ENCODE data around the gene RPL3. TPM values are rescaled to one million over a fixed set of nuclear protein-coding genes. Genes with fewer than 3 reads are reported as not detected.
A peak's percentile ranks its signal among the peaks of the same experiment; 100 is the strongest.

Gene RPL3
- total and polyA plus RNA-seq, 7 donors, result 266 to 1,471 (median 470) TPM

GRCh38 chr22:39362271-39362670 is 42.8 kb upstream of the RPL3 start:
- peaks cover 0 to 4% of the 10 kb centered on the region in 2 donors for H3K36me3 ChIP-seq (ENCODE audit: insufficient read depth in 1 of 2, low read depth in 1 of 2)
- no peak for TF ChIP-seq CTCF (IDR thresholded peaks at IDR 0.05)
- H3K4me1 ChIP-seq, result peaks cover 8% of the 10 kb centered on the region
- ATAC-seq (peak in 1 of 4 donors; percentile 23), DNase-seq (no peak)
- H3K4me3 ChIP-seq, result no peak overlapping the region
- no peak overlapping the region for H3K27ac ChIP-seq
- H3K27me3 ChIP-seq (ENCODE audit: insufficient read depth in 3 of 3, low read length in 2 of 3), result no peaks in the 10 kb centered on the region
- WGBS, 3 donors, result 45 to 71% (median 47%) methylated on average over 11 of the region's 11 CpGs
- no peaks in the 10 kb centered on the region for H3K9me3 ChIP-seq
- intact Hi-C loops (cut with DNase I), result no loop called here

- Histone ChIP-seq H3K36me3 (ENCODE audit: insufficient read depth in 1 of 2, low read depth in 1 of 2) (peaks cover 0 to 4% of the 10 kb centered on the region in 2 donors), H3K9me3 (no peaks in the 10 kb centered on the region), H3K4me1 (peaks cover 8% of the 10 kb centered on the region), H3K27me3 (ENCODE audit: insufficient read depth in 3 of 3, low read length in 2 of 3) (no peaks in the 10 kb centered on the region), H3K4me3 (no peak overlapping the region), H3K27ac (no peak overlapping the region)
- intact Hi-C loops (cut with DNase I), result no loop called here
- ATAC-seq (no peak), DNase-seq (no peak)
- TF ChIP-seq CTCF (IDR thresholded peaks at IDR 0.05), result no peak
- 89 to 96% (median 93%) methylated on average over 7 of the region's 7 CpGs for WGBS, 3 donors
These were observed 42.1 kb upstream of the RPL3 start for GRCh38 chr22:39361496-39361895.

GRCh38 chr22:39360674-39361413 is 41.4 kb upstream of the RPL3 start:
- peaks cover 0 to 4% of the 10 kb centered on the region in 2 donors for H3K36me3 ChIP-seq (ENCODE audit: insufficient read depth in 1 of 2, low read depth in 1 of 2)
- TF ChIP-seq CTCF (IDR thresholded peaks at IDR 0.05), result no peak
- H3K9me3 ChIP-seq, result no peaks in the 10 kb centered on the region
- H3K4me1 ChIP-seq, result peaks cover 8% of the 10 kb centered on the region
- H3K4me3 ChIP-seq, result no peak overlapping the region
- no peak overlapping the region for H3K27ac ChIP-seq
- no peaks in the 10 kb centered on the region for H3K27me3 ChIP-seq (ENCODE audit: insufficient read depth in 3 of 3, low read length in 2 of 3)
- intact Hi-C loops (cut with DNase I), result no loop called here
- 77 to 83% (median 82%) methylated on average over 12 to 14 of the region's 14 CpGs for WGBS, 3 donors
- ATAC-seq (no peak), DNase-seq (no peak)

- Histone ChIP-seq H3K4me3 (no peak overlapping the region), H3K27me3 (ENCODE audit: insufficient read depth in 3 of 3, low read length in 2 of 3) (no peaks in the 10 kb centered on the region), H3K36me3 (ENCODE audit: insufficient read depth in 1 of 2, low read depth in 1 of 2) (peaks cover 0 to 4% of the 10 kb centered on the region in 2 donors), H3K27ac (no peak overlapping the region), H3K9me3 (no peaks in the 10 kb centered on the region), H3K4me1 (peaks cover 8% of the 10 kb centered on the region)
- WGBS, 3 donors, result 84 to 88% (median 85%) methylated on average over 18 of the region's 18 CpGs
- intact Hi-C loops (cut with DNase I), result no loop called here
- TF ChIP-seq CTCF (IDR thresholded peaks at IDR 0.05), result no peak
- no peak for ATAC-seq
- DNase-seq, result peak in 1 of 2 donors; percentile 33
These were observed 40.8 kb upstream of the RPL3 start for GRCh38 chr22:39360242-39360641.

All from psoas muscle (tissue), 8 donors.